NCI-H82 (cell line): Measurements from ENCODE around the gene MANSC4.

ENCODE experiments used
- DNase-seq: peaks from one replicate; lab custom pipeline; 2025; lab: John Stamatoyannopoulos, UW

Gene MANSC4

DNA sequence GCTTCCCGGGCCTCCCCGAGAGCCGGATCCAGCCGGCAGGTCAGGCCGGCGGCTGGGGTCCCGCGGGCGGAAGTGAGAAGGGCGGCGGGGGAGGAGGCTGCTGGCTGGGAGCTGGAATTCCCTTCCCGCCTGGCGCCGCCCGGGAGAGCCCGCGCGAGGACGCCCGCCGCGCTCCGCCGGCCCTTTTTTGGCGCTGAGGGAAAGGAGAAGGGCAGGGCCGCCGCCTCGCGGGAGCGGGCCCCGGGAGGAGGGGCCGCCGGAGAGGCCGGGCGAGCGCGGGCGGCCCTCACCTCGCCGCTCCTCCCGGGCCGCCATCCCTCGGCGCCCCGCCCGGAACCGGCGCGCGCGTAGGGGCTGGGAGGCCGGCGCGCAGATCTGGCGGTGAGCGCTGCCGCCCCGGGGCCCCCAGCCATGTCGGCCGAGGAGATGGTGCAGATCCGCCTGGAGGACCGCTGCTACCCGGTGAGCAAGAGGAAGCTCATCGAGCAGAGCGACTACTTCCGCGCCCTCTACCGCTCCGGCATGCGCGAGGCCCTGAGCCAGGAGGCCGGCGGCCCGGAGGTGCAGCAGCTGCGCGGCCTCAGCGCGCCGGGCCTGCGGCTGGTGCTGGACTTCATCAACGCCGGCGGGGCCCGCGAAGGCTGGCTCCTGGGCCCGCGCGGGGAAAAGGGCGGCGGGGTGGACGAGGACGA is at the start of gene MANSC4, which contains the start of gene KLHL42:
TSS of gene MANSC4 (minus strand) at position 317 of the 692 bp plus-strand sequence. CDS start 8,960 bp downstream, outside the sequence.
TSS of gene KLHL42 (plus strand) at position 314 of the 692 bp plus-strand sequence. CDS start at position 412, 98 bp downstream.
- peak; percentile 73 for DNase-seq

DNA sequence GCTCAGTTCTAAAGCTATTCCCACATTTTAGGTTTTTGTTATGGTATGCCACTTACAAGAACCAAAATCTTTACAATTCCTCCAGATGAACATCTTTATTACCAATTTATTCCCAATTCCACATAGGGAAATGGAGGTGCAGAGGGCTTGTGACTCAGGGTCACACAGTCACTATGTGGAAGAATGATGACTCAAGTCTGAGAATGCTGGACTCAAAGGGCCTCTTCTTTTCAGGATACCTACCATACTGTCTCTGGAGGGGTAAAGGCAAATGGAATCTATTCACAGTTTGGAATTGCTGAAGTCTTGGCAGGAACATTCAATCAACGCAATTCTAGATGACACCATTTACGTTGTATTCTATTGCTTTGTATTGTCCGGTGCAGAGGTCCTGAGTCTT is 48.2 kb upstream of the MANSC4 start:
- no peak for DNase-seq

DNA sequence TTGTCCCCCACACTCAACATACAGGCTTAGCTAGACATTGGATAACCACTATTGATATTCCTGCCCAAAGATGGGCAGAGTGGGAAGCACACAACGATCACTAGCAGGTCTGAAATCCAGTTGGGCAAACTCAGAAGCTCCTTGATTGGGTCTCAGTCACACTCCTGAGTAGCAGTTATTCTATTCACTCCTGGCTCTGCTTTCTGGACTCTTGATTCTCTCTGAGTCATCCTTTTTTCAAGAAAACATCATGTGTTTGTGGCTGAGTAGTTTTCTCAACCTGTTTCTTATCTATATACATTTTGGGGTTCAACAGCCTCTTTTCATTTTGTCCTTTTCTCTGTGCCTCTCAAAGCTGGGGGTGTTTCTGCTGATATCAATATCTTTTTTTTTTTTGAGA is 46.0 kb upstream of the MANSC4 start:
- no peak for DNase-seq

DNA sequence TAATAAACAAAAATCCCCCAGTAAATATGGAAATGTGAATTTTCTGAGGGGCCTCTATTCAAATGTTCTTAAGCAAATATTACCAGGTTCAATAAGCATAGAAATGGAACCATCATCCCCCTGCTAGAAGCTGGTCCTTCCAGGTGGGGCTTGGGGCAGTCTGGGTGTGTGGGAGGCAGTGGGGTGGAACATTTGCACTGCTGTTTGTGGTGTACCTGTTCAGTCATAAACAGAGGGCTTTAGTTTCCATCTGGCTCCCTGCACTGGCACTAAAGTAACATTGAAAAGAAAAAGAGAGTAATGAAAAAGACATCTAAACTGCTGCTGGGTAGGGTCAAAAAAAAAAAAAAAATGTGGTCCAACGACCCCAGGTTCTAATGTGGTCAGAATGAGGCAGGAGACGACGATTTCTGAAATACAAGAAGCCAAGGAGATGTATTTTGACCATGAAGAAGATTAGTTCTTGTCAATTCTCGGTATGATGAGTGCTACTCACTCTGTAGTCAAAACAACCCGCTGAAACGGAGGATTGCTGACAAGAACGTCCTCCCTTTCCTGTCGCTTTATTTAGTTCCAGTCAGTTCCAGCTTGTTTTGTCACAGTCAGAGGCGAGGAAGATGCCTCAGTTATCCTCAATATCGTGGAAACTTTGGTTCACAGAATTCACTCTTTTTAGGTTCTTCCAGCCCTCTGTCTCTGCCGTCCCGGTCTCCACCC is 44.2 kb upstream of the MANSC4 start:
- no peak for DNase-seq

DNA sequence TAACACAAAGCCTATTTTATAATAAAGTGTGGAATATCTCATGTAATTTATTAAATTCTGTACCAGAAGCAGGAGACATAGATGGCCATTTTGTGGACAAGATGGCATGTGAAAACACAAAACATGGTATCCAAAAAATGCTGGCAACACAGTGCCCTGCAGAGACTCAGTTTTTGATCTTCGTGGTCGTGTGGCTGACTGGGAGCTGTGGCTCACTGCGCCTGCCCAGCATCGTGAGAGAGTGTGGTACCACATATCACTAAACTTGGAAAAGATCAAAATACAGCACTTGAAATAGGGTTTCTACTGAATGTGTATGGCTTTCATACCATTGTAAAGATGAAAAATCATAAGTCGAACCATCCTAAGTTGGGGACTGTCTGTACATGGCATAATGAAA is 43.0 kb upstream of the MANSC4 start:
- DNase-seq = no peak

DNA sequence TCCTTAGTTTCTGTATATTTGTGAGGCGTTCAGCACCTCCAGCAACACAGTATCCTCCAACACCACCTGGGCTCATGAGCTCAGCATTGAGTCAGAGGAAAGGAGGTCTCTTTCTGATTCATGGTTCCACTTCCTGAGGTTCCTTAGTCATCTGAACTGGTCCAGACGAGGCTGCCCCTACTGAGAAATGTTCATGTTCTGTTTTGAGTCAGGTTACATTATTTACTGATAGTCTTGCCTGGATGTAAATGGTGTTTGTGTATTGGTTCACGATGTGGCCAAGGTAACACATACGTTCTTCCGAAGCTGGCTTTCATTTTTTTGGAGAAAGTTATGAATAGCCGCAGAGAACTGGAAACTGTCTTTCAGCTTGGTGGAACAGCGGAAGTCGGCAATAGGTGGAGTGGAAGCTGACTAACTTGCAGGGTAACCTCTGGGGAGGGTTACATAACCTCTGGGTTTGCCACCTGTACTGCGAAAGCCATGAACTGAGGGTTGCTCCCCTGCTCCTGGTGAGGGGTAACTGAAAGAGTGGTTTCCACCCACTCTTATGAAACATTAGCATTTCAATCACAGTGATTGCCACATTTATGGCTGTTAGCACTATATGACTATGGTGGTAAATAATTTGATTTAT is 42.2 kb upstream of the MANSC4 start:
- DNase-seq = no peak

DNA sequence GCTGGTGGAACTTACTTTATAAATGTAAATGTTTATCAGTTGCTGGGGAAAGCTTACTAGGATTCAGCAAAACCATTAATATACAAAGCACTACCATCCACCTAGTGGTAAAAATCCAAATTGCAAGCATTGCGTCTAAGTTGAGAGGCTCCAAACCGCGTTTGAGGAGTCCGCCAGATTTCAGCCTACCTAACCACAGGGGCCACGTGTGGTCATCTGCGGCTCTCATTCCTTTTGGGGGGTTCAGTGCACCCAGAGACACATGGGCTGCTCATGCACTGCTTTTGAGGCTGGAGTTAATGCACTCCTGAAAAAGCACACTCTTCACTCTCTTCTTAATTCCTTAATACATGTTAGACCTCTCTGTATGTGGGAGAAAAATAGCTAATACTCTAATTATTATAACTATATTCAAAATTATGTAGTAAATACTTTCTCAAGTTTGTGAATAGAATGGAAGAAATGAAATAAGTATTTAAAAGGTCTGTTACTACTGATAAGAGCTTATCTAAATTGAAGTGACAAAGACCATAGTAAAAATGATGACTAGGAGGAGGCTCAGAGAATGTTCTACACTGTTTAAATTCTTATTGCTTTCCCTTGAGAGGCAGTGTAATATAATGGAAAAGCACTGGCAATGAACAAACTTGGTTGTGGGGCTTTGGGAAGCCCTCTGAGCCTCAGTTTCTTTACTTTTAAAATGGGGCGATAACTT is 41.4 kb upstream of the MANSC4 start:
- DNase-seq = peak; percentile 87

DNA sequence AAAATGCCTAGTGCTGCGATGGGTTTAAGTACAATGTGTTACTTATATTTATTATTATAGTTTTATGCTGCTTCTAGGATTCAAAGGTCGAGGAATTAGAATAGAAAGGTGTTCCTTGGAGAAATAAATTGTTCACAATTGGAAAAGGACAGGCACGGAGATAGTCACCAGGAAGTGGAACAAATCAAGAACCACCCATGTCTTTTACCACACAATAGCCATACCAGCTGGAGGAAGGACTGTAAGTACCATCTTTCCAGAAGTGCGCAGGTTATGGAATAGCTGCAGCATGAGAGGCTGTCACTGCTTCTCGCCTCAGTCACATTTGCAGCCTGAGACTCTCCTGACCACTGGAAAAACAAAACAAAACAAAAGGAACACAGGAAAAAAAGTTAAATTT is 40.5 kb upstream of the MANSC4 start:
- DNase-seq = no peak

DNA sequence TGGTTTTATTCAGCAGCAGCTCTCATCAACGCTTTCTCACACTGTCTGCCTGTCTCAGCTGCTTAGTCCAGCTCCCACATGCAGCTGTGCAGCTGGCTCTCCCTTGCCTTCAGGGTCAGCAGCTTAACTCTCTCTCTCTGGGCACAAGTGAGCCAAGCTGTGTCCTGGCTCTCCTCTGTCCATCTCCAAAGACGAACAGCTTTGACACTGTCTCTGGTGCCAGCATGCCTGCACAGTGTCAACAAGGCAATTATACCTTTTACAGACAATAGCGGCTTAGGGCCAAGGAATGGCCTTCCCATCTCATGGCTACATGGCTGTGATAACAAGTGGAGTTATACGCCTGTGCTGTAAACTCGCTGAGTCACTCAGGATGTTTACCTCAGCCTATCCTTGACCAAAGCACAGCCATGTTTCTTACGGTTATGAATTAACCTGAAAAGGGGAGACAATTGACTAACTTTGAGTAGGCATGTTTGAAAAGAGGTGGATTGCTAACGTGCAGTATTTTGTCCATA is 38.4 kb upstream of the MANSC4 start:
- DNase-seq = no peak

DNA sequence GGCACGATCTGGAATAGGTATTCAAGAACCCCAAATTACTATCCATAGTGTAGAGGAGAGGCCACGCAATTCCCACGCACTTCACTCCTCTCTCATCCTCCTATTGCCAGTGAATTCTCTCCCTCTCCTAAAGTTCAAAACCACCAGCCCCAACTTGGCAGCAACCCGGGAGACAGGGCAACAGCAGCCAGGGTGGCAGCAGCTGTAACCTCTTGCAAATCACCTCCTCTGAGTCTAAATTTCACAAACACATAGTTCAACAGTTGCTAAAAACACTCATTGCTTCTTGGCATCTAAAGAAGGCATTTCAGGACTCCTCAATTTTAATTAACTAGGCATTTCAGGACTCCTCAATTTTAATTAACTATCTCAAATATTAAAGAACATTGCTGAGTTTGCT is 37.7 kb upstream of the MANSC4 start:
- no peak for DNase-seq

DNA sequence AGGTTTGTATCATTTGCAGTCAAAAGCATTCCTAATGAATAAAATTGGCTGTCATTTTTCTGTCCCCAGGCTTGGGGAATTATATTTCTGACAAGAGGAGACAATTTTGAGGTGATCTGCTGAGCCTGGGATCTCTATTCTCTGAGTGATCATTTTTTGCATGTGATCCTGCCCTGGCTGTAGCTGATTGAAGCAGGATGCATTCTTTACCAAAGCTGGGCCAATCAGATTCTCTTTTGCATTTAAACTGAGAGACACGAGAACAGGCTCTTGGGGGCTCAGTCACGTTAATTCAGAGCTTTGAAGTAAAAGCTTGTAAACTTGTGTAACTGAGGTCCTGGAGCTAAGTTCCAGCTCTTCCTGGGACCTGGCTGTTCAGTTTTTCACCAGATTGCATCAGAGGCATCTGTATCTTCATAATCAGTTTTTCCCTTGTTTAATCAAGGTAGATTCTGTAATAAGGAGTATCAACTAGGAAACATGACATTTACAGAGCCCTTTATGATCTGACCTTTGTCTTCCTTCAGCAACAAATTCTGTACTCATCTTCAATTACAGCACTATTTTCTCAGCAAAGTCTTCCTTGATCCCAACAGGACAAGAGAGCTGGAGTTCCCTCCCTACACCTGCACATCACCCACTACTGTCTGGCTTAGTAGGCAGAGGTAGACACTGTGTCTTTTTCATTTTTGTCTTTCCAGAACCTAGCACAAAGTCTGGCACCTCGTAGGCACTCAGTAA is 35.0 kb upstream of the MANSC4 start:
- no peak for DNase-seq

DNA sequence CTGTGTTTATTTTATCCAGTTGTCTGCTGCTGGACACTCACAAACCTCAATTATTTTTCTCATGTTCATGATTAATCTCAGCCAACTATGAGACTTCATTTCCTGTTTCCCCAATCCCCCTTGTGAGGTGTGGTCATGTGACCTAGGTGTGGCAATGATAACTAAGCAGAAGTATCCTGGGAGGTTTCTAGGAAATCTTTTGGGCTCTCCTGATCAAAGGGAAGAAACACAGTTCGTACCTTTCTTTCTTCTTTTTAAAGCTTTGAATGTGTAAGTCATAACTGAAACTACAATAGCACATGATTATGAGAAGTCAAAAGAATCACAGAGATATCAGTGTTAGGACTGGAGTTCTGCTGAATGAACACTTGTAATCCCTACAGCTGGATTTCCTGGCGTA is 34.4 kb upstream of the MANSC4 start:
- no peak for DNase-seq

DNA sequence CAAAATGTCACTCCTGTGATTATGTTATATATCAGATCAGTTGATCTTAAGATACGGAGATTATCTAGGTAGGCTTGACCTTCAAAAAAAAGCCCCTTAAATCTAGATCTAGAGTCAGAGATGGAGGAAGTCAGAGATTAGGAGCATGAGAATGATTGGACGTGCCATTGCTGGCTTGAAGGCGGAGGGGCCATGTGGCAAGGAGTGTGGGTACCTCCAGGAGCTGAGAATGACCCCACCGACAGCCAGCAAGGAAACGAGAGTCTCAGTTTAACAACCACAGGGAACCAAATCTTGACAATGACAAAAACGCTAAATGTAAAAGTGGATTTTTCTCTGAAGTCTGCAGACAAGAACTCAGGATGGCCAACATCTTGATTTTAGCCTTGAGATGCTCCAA is 32.5 kb upstream of the MANSC4 start:
- no peak for DNase-seq

DNA sequence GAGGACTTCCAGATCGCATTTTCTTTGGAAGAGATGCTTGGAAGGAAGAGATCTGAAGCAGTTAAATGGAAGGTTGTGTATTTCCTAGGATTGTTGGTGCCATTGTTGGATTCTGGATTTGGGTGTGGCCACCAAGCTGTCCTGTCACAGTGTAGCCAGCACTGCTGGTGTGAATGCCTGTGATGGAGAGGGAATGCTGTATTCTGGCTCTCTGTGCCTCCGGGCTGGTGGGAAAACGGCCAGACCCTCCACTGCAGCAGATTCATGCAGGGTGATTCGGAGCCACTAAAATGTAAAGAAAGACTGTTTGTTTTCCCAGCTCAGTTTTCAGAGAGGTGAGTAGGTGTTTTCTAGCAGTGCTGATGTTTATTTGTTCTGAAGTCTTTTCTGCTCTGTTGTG is 30.7 kb upstream of the MANSC4 start:
- no peak for DNase-seq

DNA sequence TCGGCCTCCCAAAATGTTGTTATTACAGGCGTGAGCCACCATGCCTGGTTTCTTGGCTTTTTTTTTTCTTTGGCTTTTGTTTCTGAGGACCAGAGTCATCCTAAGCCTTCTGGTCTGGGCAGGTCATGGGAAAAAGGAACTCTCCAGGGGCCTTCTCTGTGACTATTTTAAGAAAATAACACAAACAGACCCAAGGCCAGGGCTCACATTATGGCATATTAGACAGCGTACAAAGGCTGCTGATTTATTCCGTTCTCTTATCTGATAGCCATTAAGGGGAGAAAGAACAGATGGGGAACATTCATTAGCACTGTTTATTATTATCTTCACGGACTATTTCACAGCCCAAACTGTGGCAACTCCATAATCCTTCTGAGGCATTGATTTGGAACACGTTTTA is 28.8 kb upstream of the MANSC4 start:
- DNase-seq = peak; percentile 23

DNA sequence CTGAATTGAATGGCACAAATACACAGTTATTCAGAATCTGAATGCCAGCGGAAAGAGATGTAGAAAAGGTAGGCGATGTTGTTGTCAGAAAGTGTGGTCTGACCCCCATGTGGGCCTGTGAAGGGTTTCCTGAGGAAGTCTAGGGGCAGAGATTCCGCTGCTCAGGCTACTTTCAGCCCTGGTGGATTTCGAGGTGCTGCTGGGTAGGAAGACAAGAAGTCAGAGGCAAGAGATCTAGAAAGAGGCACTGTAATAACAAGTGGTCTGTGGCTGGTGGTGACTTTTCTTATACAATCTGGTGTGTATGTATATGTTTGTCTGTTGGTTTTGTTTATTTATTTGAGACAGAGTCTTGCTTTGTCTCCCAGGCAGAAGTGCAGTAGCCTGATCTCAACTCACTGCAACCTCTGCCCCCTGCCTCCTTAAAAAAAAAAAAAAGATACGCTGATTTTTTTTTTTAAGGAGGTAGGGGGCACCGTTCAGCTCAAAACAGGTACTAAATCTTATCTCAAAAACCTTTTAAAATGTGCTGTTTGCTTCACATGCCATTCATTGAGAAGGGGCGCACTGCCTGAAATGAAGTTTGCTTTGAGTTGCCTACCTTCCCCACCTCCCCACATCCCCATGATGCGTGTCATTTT is 27.1 kb upstream of the MANSC4 start:
- DNase-seq = no peak

DNA sequence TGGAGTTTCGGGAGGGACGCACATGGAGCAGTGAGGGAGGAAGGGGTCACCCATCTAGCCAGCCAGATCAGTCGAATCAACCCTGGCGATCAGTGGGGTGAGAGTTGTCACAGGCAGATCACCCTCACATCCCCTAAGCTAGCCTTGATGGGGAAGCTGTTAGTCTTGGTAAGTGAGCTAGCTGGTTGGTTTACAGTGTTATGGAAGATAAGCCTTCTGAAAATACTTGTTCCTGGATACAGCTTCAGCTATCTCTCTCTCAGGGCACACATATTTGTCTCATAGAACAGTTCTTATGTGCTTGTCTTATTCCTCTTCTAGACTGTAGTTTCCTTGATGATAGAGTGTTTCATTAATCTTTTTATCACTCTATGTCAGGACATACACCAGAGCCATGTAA is 26.2 kb upstream of the MANSC4 start:
- no peak for DNase-seq

DNA sequence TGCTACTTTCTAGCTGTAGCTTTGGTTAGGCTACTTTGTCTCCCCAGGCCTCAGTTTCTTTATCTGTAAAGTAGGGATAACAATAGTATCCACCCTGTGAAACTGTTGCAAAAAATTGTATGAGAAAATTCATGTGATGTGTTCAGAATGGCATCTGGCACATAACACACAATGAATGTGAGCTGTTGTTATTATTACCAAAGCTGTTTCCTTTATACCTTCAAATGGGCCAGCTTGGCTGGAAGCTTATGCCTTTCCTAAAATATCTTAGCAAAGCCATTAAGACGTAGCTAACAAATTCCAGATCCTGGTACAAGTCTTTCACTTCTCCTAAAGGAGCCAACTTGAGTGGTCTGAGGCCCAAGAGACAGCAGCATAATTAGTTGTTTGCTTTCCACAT is 25.2 kb upstream of the MANSC4 start:
- DNase-seq = no peak

DNA sequence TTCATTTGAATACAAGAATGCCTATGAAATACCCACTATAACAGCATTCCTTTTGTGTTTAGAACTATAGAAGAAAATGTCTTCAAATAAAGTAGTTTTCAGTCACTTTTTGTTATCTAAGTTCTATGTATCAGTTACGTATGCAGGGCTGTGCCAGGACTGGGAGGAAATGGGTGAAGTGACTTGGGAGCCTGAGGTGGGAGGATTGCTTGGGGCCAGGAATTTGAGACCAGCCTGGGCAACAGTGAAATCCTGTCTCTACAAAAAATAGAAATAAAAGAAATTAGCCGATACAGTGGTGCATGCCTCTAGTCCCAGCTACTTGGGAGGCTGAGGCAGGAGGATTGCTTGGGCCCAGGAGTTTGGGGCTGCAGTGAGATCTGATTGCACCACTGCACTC is 22.9 kb upstream of the MANSC4 start:
- DNase-seq = no peak

DNA sequence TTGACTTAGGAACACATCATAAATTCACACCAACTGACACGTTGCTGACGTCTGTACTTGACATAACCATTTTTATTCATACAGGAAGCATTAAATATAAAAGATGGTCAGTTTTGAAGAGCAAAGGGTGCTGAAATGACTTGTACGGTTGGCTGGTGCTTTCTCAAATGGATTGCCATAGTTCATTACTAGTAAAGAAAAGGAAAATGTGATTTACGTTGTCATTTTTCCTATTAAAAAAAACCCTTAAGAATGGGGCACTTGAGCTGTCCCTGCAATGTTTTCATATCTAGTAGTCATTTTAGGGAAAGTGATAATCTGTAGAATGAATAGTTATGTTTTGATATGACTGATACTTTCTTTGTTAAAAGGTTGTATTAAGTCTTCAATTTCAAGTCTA is 22.5 kb upstream of the MANSC4 start:
- no peak for DNase-seq

DNA sequence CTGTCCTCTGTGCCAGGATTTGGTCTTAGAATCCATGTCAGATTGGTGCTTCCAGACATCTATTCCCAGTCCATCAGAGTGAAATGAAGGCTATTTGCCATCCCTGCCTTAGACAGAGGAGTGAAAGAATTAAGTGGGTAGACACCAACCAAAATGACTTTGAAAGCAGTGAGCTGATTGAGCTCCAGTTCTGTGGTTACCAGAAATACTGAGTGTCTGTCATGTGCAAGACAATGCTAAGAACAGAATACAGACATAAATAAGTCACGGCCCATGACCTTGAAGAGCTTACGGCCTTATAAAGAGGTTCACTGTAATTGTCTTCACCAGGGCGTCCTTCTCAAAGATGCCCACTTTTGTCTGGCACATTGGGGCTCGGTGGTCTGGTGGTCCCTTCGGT is 21.6 kb upstream of the MANSC4 start:
- DNase-seq = no peak
